Hepatocyte (in vitro differentiated cells): Measurements from ENCODE around the gene CCDC9B. TPM values are rescaled to one million over a fixed set of nuclear protein-coding genes. Genes with fewer than 3 reads are reported as not detected.

Source experiments
- DNase-seq: peaks from one replicate; pipeline ENCODE4 v3.0.0-alpha.2; 2016; ENCODE audit warnings: low spot score
- H2AFZ ChIP-seq: fragments of 200-600 bp; sonication (generic); 2 replicates; pipeline ENCODE4 v1.6.0; 2016; ENCODE audit warnings: antibody characterized with exemption, mild to moderate bottlenecking
- H3K27ac ChIP-seq: fragments of 200-600 bp; sonication (generic); 2 replicates; pipeline ENCODE4 v1.5.1; 2016; ENCODE audit warnings: mild to moderate bottlenecking
- H3K27me3 ChIP-seq: fragments of 200-600 bp; sonication (generic); 2 replicates; pipeline ENCODE4 v1.6.1; 2016
- H3K36me3 ChIP-seq: fragments of 200-600 bp; sonication (generic); replicated peaks from 2 replicates; pipeline ENCODE4 v1.5.1; 2016; ENCODE audit warnings: low read depth; ENCODE audit not compliant: insufficient read depth
- H3K4me1 ChIP-seq: fragments of 200-600 bp; sonication (generic); 2 replicates; pipeline ENCODE4 v1.5.1; 2016; ENCODE audit warnings: mild to moderate bottlenecking, moderate library complexity; ENCODE audit not compliant: insufficient read depth
- H3K4me2 ChIP-seq: fragments of 200-600 bp; sonication (generic); 2 replicates; pipeline ENCODE4 v1.6.0; 2016
- H3K4me3 ChIP-seq: fragments of 200-600 bp; sonication (generic); 2 replicates; pipeline ENCODE4 v1.5.1; 2016; ENCODE audit warnings: mild to moderate bottlenecking
- H3K79me2 ChIP-seq: fragments of 200-600 bp; sonication (generic); 2 replicates; pipeline ENCODE4 v1.6.0; 2017; ENCODE audit warnings: mild to moderate bottlenecking
- H3K9me2 ChIP-seq: fragments of 200-600 bp; sonication (generic); replicated peaks from 2 replicates; pipeline ENCODE4 v1.6.0; 2017; ENCODE audit warnings: mild to moderate bottlenecking; ENCODE audit not compliant: insufficient read depth
- H3K9me3 ChIP-seq: fragments of 200-600 bp; sonication (generic); 2 replicates; pipeline ENCODE4 v1.5.1; 2016; ENCODE audit warnings: low read depth, mild to moderate bottlenecking
- H4K20me1 ChIP-seq: fragments of 200-600 bp; sonication (generic); 2 replicates; pipeline ENCODE4 v1.6.0; 2016; ENCODE audit warnings: mild to moderate bottlenecking; ENCODE audit not compliant: insufficient read depth, poor library complexity, severe bottlenecking
- EZH2 ChIP-seq: fragments of 200-600 bp; sonication (generic); IDR thresholded peaks from 2 replicates; pipeline ENCODE4 v1.6.1; 2016; ENCODE audit warnings: antibody characterized with exemption, mild to moderate bottlenecking, borderline replicate concordance
- EZH2phosphoT487 ChIP-seq: fragments of 200-600 bp; sonication (generic); IDR thresholded peaks from one replicate; pipeline ENCODE4 v1.6.1; 2018; ENCODE audit warnings: antibody characterized with exemption, mild to moderate bottlenecking, low read depth, moderate library complexity; ENCODE audit not compliant: unreplicated experiment, severe bottlenecking
- WGBS: methylation state at CpG from one replicate; pipeline ENCODE4 v1.1.6; 2016; ENCODE audit warnings: low lambda C conversion rate; ENCODE audit errors: missing lambda C conversion rate; 5-methylcytosine and 5-hydroxymethylcytosine counted together
- polyA plus RNA-seq: library from polyadenylated mRNA; unstranded; fragments of >200 nt; fragmentation: Nextera tagmentation; extraction: Ambion mirVana; gene quantifications from 2 replicates; pipeline ENCODE4 v1.2.1, GENCODE V29; 2016
- total RNA-seq: library from RNA; depleted of rRNA; stranded (reverse); fragments of >200 nt; gene quantifications from 2 replicates; pipeline ENCODE4 v1.2.3, GENCODE V29; 2014
- TF ChIP-seq, protein P1 (sequence below): fragments of 200-600 bp; sonication (generic); IDR thresholded peaks from 2 replicates; pipeline ENCODE4 v1.5.1; 2016; ENCODE audit warnings: antibody characterized with exemption, mild to moderate bottlenecking; ENCODE audit not compliant: poor library complexity

CCDC9B gene
- total and polyA plus RNA-seq, 2 experiments from 2014 or later: 4.0 to 7.6 TPM

DNA sequence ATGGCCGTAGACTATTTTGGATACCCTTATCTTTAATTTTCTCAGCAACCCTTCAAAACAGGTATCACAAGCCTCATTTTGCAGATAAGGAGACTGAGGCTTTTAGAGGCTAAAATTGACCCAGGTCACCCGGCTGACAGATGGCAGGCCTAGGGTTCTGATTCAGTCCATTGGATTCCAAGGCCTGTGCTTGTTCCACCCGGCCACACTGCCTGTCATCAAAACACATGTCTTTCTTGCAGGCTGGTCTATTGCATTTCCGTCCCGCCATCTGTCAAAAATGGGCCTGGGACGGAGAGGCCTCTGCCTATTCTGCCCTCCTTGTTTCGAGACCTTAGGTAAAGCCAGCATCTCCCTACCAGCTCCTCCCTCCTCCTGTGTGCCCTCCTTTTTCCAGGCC is 9.1 kb downstream of the CCDC9B start:
- Histone ChIP-seq H3K9me2 (no peaks in the 10 kb centered on the region), H3K27me3 (no peaks in the 10 kb centered on the region), H3K27ac (no peak overlapping the region), H3K4me3 (no peak overlapping the region), H3K36me3 (no peaks in the 10 kb centered on the region), H2AFZ (no peak overlapping the region), H3K9me3 (no peaks in the 10 kb centered on the region), H3K79me2 (peaks cover 2% of the 10 kb centered on the region), H3K4me1 (peaks cover 45% of the 10 kb centered on the region), H3K4me2 (no peak overlapping the region), H4K20me1 (no peaks in the 10 kb centered on the region)
- 93% methylated on average over 7 of the region's 7 CpGs for WGBS
- TF ChIP-seq EZH2 (no peak), EZH2phosphoT487 (no peak)
- TF ChIP-seq, protein P1, sequence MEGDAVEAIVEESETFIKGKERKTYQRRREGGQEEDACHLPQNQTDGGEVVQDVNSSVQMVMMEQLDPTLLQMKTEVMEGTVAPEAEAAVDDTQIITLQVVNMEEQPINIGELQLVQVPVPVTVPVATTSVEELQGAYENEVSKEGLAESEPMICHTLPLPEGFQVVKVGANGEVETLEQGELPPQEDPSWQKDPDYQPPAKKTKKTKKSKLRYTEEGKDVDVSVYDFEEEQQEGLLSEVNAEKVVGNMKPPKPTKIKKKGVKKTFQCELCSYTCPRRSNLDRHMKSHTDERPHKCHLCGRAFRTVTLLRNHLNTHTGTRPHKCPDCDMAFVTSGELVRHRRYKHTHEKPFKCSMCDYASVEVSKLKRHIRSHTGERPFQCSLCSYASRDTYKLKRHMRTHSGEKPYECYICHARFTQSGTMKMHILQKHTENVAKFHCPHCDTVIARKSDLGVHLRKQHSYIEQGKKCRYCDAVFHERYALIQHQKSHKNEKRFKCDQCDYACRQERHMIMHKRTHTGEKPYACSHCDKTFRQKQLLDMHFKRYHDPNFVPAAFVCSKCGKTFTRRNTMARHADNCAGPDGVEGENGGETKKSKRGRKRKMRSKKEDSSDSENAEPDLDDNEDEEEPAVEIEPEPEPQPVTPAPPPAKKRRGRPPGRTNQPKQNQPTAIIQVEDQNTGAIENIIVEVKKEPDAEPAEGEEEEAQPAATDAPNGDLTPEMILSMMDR: no peak
- no peak for DNase-seq

DNA sequence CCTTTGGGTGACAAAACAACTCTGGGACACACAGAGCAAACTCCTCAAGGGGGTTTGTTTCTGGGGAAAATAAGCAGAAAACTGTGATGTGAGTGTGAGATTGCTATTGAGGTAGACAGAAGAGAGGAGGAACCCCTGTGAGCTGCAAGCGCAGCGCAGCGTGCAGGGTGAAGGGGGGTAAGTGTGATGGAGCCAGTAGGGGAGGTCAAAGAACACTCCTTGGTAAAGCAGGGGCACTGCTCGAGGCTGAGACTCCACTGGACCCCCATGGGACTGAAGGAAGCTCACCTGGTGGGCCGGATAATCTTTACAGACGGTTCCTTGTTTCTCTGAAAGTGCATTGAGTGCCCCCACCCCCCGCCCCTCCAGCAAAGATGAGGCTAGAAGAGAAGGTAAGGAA is 9.7 kb downstream of the CCDC9B start:
- Histone ChIP-seq H3K4me1 (peaks cover 43% of the 10 kb centered on the region), H3K4me2 (no peak overlapping the region)
- 94% methylated on average over 7 of the region's 7 CpGs for WGBS

DNA sequence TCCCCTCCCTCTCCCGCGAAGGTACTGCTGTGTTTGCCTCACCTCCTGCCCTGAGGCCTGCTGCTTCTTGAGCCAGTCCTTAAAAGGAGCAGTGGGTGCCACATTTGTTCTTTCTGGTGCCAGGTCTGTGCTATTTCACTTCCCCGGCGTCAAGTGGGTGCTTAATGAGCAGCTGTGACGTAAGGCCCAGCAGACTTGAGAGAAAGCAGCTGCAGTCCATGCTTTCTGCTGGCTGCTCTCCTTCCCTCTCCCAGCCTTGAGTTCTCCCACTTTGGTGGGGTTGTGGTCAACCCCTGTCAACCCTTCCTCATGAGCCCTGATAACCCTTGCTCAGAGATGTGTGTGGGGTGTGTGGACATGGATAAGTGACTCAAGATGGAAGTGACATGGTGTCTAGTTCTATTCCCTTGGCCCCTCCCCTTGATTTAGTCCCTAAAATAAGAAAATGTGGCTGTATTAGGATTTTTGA is 10.3 kb downstream of the CCDC9B start:
- WGBS: 77% methylated on average over 5 of the region's 5 CpGs
- DNase-seq: no peak
- no peaks in the 10 kb centered on the region for H3K27me3 ChIP-seq
- no peak overlapping the region for H3K4me2 ChIP-seq
- peaks cover 9% of the 10 kb centered on the region for H3K79me2 ChIP-seq
- no peak overlapping the region for H2AFZ ChIP-seq
- no peaks in the 10 kb centered on the region for H3K9me3 ChIP-seq
- TF ChIP-seq, protein P1: no peak
- TF ChIP-seq EZH2 (no peak), EZH2phosphoT487 (no peak)
- no peaks in the 10 kb centered on the region for H3K36me3 ChIP-seq
- no peak overlapping the region for H3K4me3 ChIP-seq
- H3K4me1 ChIP-seq: peaks cover 37% of the 10 kb centered on the region
- H3K27ac ChIP-seq: peak overlapping the region; percentile 76
- H3K9me2 ChIP-seq: no peaks in the 10 kb centered on the region
- H4K20me1 ChIP-seq: no peaks in the 10 kb centered on the region

More for the DNA sequence above, 9.7 kb downstream of the CCDC9B start:
- no peak for DNase-seq
- Histone ChIP-seq H3K9me3 (no peaks in the 10 kb centered on the region), H2AFZ (no peak overlapping the region), H4K20me1 (no peaks in the 10 kb centered on the region), H3K27ac (peak overlapping the region; percentile 76), H3K4me3 (no peak overlapping the region), H3K9me2 (no peaks in the 10 kb centered on the region), H3K27me3 (no peaks in the 10 kb centered on the region), H3K79me2 (peaks cover 5% of the 10 kb centered on the region), H3K36me3 (no peaks in the 10 kb centered on the region)
- TF ChIP-seq EZH2 (no peak), EZH2phosphoT487 (no peak)
- TF ChIP-seq, protein P1: no peak
